ENCODE measurements around the gene LYRM2.
A peak's percentile ranks its signal among the peaks of the same experiment; 100 is the strongest.

Gene LYRM2

DNA sequence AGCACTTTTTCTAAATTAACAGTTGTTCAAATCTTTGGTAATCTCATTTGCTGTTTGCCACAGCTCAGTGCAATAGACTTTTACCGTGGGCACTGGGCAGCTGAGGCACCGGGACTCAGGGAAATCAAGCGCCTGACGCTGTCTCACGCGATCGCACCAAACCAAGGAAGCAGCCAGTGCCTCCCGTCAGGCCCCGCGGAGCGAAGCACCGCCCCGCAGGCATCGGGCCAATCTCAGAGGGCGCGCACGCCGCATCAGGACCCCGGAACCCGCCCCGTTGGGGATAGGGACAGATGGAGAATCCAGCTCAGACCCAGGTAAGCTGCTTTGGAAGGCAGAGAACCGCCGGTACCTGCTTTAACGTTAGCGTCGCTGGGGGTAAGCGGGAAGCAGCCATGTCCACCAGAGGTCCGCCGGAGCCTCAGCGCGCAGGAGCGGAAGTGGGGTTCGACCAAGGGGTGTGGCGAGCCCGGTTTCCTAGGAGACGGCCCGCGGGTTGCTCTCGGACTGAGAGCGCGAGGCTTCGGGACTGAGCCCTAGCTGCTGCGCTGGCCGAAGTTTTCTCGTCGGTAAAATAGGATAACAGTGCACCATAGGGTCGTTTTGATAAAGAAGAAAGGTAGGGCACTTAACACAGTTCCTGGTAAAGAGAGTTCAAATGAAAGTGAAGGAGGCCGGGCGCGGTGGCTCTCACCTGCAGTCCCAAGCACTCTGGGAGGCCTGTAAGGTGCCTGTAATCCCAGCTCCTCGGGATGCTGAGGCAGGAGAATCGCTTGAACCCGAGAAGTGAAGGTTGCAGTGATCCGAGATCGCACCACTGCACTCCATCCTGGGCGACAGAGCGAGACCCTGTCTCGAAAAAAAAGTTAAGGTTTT, at the start of gene LYRM2:
Gene LYRM2 (minus strand): TSS at position 428 of the 876 bp plus-strand sequence. CDS start 31 bp downstream, at position 397.
- DNase-seq, result peak; percentile 89

DNA sequence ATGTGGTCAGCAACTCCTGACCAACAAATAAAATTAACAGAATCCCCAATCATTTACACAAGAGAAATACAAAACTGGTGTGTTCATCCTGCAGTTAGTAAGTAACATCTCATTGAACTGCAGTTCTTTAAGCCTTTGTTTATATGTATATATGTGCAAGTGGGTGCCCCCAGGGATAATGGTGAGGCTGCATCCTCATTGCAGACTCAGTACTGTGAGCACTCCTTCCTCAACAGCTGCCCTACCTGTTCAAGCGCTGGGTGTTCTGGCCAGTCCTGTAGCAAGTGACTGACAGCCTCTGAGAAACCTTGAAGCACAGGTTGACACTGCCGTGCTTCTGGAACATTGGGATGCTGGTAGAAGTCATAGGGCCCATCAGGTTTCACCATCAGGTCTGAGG, 49.8 kb upstream of the LYRM2 start:
- no peak for DNase-seq

DNA sequence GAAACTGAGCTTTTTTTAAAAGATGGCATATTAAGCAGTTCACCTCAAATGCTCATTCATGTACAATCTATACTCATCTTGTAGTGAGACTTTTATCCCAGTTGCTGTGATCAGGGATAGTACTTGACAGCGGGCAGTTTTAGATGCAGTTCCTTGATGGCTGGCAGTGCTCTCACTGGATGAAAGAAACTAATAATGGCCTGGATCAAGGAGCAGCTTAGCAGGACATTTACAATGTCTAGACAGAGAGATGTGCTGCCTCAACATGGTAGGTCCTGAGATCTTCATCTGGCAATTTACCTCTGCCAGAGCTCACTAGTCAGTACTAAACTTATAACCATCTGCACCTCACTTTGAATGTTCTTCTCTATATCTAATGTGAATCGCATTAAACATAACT, 46.8 kb upstream of the LYRM2 start:
- DNase-seq, result no peak

DNA sequence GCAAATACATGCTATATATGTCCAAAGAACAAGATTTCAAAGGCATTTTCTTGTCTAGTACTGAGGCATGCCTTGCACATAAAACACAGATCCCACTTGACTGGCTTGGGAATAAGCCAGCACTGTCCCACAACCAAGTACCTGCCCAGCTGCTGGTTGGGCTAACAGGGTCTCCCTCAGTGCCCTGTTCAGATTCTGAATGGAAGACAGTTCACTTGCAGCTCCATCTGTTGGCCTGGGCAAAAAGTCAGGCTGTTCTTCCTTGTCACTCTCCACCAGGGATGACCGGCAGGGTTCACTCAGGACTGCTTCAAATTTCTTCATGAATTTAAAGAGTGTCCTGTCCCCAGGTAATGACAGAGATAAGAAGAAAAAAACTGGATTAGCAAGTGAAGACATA, 44.4 kb upstream of the LYRM2 start:
- DNase-seq, result no peak

- DNase-seq, result no peak
Observed at GRCh38 chr6:89681983-89682564, 43.5 kb upstream of the LYRM2 start.

DNA sequence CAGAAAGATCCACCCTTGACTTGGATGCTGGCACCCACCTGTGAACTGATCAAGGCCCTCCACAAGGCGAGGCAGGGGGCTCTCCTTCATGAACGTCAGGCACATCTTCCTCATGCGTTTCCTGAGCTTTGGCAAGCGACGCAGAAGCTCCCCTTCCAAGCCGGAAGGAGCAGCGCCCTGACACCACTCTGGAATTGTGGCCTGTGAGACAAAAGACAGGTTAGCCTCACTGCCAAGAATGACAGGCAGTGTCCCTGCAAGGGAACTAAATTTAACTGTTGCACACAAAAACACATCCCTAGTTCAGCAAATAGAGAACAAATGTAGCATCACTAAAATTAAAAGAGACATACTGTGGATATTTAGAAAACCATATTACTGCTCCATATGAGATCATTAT, 42.0 kb upstream of the LYRM2 start:
- DNase-seq, result no peak

DNA sequence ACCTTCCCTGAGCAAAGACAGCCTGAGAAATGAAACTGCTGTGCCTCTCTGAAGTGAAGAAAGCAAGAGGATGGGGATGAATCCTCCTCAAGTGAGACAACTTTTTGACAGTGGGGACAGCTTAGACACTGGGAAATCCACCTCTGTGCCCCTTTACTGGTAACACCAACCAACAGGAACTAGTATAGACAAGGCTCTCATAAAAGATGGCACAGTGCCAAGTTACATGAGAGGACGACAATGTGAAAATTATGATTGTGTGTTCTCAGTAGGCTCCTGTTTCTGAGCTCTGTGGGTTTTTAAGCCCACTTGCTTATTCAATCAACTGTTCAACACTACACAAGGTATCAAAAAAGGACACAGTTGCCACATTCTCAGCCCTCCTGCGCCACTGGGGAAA, 41.6 kb upstream of the LYRM2 start:
- DNase-seq, result no peak

- DNase-seq, result no peak
Observed at GRCh38 chr6:89679215-89680120, 40.9 kb upstream of the LYRM2 start.

DNA sequence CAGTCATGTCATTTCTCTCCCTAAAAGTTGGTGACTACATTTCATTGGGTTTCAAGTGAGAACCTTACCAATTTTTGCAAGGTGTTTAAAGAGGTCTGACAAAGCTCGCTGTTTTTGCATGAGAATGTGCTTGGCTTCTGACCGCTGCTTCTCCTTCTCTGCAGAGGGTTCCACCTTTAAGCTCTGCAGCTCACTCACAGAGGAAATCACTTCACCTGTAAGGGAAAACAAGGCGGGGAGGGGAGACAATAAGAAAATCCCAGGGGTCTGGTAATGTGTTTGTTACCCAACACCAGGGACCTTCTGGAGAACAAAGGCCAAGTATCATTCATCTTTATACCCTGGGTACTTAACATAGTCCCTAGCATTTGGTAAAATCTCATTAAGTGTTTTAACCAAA, 40.0 kb upstream of the LYRM2 start:
- DNase-seq, result no peak

DNA sequence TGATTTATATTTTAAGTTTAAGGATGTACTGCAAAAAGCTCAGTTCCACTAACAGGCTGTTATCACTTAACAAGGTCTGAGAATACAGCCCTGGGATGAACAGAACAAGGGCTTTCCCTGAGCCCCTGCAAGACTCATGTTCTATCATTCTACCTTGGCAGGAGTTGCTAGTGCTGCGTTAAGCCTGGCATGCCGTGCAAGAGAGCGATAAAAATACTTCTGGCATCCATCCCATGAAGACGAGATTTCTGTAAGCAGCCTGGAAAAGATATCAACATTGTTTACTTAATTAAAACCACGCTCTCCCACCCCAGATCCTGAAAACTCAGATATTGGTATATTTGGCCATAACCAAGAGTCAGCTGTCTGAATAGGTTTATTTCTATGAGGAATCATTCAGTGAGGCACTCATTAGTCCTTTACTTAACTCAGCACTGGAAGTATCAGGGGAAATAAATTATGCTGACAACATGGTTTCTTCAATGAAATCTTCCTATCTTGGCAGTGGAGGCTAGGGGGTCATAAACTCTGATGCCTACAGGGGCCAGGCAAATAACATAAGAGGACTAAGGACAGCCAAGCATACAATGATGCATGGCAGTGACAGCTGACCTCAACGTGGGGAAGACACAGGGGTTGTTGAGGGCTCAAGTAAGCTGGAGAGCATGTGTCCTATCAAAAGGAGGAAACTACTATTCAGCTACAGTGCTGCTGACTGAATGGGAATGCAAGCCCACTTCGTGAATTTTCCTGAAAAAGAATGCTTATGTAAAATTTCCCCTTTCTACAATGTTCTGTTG, 37.6 kb upstream of the LYRM2 start:
- no peak for DNase-seq

DNA sequence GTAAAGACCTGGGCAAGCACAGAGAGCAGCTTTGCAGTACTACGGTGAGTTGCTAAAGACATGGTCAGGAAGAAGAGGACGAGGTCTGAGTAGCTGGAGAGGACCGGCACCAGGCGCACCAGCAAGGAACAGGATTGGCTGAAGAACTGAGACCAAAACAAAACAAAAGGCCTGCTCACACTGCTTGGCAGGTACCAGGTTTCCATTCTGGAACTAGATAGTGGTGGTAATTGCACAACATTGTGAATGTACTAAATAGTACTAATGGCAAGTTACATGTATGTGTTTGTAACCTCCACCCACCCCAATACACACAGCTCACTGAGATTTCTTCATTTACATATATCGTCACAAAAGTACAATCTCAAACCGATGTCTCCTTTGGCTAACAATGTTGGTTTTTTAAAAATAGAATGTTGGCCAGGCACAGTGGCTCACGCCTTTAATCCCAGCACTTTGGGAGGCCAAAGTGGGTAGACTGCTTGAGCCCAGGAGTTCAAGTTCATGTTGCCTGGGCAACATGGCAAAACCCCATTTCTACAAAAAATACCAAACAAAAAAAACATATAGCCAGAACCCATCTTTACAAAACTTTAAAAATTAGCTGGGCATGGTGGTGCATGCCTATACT, 32.5 kb upstream of the LYRM2 start:
- DNase-seq, result no peak

DNA sequence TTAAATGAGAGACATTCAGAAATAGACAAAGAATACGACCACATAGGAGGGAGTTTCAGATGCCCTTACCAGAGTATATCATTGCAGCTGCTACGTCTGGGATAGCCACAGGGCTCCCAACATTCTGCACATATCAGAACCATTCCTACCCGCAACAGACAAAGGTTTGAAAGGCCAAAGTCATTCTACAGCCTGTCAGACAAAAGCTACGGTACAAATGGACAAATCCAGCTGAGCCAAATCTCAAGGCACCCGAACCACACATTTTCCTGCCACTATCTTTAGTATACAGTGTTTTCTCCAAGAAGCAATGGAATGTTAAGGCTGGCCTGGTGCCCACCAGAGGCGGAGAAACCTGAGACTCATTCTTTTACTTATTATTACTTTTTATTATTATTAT, 30.5 kb upstream of the LYRM2 start:
- no peak for DNase-seq

- DNase-seq, result no peak
Observed at GRCh38 chr6:89667872-89668556, 29.5 kb upstream of the LYRM2 start.

DNA sequence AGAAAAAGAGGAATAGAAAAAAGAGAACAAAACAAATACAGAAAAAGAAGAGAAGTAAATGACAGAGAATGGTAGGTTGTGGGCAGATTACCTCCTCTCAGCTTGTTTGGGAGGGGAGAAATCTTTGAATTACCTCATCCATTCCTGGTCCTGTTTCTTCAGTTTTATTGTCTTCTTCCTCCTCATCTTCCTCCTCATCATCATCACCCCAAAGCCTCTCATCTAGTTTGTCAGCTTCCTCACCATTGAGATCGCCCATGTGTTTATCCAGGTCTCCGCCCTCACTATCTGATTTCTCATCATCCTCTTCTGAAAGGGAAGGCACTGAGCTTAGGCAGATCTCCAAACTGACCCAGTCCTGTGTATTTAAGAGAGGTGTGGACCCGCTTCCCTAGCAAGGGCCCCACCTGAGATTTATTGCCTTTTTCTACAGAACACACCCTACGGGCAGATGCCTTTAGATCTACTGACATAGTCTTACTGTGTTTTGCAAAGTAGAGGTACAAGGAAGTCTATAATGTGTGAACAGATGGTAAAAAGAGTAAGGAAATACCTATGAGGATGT, 24.2 kb upstream of the LYRM2 start:
- no peak for DNase-seq

- DNase-seq, result no peak
Observed at GRCh38 chr6:89661559-89661958, 23.0 kb upstream of the LYRM2 start.

DNA sequence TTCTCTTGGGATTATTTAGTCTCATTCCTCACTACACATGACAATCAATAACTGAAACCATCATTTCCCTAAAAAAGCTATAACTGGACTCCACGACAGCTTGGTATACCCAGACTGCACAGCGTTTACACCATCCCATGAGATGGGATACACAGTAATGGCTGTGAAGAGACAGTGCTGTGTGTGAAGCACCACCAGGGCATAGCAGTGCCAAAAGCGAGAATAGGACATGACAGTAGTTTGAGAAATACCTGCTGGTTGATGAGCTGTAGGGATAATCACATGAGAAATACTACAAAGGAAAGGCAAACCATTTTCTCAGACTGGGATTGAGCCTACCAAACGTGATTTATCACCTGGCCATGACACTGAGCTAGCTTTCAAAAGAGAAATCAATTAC, 22.4 kb upstream of the LYRM2 start:
- no peak for DNase-seq

- no peak for DNase-seq
Observed at GRCh38 chr6:89657445-89658158, 19.1 kb upstream of the LYRM2 start.

- DNase-seq, result no peak
Observed at GRCh38 chr6:89655122-89655521, 16.6 kb upstream of the LYRM2 start.

DNA sequence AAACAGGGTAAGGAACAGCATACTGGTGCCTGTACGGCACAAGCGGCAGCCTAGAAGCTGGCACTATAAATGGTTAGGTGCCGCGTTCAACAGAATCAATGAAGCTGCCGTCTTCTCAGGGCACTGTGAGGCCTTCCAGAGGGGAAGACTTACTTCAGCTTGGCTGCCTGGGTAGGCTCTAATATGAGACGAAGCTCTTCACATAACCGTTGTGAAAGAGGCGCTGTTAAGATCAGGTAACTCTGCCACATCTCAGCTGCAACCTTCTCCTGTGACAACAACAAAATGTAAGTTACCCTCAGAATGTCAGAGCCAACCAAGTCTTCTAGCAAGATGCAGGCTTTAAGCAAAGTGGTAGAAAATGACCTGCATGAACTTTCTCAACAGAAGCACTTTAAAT, 12.0 kb upstream of the LYRM2 start:
- DNase-seq, result no peak

DNA sequence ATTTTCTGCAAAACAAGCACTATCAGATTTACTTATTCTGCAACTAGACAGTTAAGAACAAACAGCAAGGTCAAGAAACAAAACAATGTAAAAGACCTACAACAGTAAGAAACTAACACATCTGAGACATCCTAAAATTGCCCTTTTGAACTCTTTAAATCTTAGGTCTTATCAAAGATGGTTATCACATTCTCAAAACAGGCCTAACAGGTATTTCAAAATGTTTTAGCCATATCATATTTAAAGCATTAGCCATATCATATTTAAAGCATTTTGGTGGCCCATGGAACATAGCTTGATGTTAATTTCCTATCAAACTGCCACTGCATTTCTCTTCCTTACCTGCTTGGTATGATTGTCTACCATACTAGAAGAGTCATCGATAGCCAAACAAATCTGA, 11.1 kb upstream of the LYRM2 start:
- DNase-seq, result no peak

DNA sequence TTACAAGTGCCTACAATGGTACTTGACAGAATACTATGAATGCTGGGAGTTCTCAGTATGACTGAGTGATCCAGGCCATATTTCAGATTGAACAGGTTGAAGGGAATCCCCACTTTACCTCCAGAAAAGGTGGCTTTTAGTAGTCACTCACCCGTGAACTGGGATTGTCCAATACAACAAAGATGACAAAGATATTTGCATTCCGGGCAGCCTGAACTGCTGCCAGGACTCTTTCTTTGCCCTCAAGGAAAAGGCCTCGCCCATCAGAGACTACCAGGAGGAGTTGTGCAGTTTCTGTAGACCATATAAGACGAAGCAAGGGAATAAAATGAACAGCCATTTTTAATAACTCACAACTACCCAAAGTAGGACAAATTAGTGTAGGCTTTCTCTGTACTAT, 6.3 kb upstream of the LYRM2 start:
- DNase-seq, result no peak
